Sigmoid colon (tissue), 4 donors: Measurements from ENCODE around the gene LRCH2.

Experiments
- EP300 ChIP-seq, 4 donors: sonication (generic); formaldehyde crosslinking; IDR thresholded peaks; one replicate each; pipeline ENCODE4 v1.6.1; 2017; ENCODE audit warnings: antibody characterized with exemption in 4 of 4
- POLR2AphosphoS5 ChIP-seq, 4 donors: sonication (generic); formaldehyde crosslinking; IDR thresholded peaks; one replicate each; pipeline ENCODE4 v1.6.1; 2017; ENCODE audit warnings: antibody characterized with exemption in 4 of 4
- TF ChIP-seq, protein P1 (sequence below), 4 experiments: fragments of 450-650 bp in 3 of 4; fragments of 200-600 bp in 1 of 4; IDR thresholded peaks; one replicate each; pipeline ENCODE4 v1.5.1; 2016 to 2019; ENCODE audit warnings: antibody characterized with exemption in 4 of 4, mild to moderate bottlenecking in 3 of 4, moderate library complexity in 2 of 4

DNA sequence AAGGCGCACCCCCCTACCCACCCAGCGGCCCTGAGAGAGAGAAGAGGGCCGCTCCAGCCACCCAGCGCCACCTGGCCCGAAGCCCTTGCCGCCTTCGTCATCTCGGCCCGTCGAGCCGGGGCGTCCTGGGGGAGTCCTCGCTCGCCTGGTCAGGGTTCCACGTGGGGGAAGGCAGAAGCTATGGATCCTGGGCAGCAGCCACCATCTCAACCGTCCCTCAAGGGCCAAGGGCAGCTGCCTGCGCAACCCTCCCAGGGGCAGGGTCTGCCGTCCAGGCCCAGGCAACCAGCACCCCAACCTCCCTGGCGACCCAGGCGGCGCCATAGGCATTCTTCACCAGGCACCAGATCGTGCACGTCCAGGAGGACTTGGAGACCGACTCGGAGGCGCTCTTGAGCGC lies 165.0 kb downstream of the LRCH2 start:
- TF ChIP-seq, protein P1, sequence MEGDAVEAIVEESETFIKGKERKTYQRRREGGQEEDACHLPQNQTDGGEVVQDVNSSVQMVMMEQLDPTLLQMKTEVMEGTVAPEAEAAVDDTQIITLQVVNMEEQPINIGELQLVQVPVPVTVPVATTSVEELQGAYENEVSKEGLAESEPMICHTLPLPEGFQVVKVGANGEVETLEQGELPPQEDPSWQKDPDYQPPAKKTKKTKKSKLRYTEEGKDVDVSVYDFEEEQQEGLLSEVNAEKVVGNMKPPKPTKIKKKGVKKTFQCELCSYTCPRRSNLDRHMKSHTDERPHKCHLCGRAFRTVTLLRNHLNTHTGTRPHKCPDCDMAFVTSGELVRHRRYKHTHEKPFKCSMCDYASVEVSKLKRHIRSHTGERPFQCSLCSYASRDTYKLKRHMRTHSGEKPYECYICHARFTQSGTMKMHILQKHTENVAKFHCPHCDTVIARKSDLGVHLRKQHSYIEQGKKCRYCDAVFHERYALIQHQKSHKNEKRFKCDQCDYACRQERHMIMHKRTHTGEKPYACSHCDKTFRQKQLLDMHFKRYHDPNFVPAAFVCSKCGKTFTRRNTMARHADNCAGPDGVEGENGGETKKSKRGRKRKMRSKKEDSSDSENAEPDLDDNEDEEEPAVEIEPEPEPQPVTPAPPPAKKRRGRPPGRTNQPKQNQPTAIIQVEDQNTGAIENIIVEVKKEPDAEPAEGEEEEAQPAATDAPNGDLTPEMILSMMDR (IDR thresholded peaks at IDR 0.05), result no peak
- TF ChIP-seq POLR2AphosphoS5 (IDR thresholded peaks at IDR 0.05) (no peak), EP300 (IDR thresholded peaks at IDR 0.05) (no peak)
